ENCODE results near the gene ZNF682. TPM values are rescaled to one million over a fixed set of nuclear protein-coding genes. Genes with fewer than 3 reads are reported as not detected.
"Not testable (repeated sequence)": the region's sequence is repeated elsewhere in the genome, so short reads cannot be mapped to it uniquely, and the experiment has no call there.

The ZNF682 gene
- total RNA-seq, 1 donor from 2014 or later, result 4.5 TPM

- DNase-seq (ENCODE audit: low spot score), result no peak
- Mint-ChIP-seq H3K27ac (ENCODE audit: unreplicated experiment) (no peak overlapping the region), H3K4me1 (ENCODE audit: low read depth) (peaks cover 21% of the 10 kb centered on the region), H3K4me3 (ENCODE audit: unreplicated experiment) (no peak overlapping the region), H3K27me3 (ENCODE audit: low read depth) (no peaks in the 10 kb centered on the region), H3K9me3 (ENCODE audit: low read depth) (no peaks in the 10 kb centered on the region), H3K36me3 (ENCODE audit: low read depth) (peaks cover 9% of the 10 kb centered on the region)
- TF ChIP-seq CTCF (IDR thresholded peaks at IDR 0.05), result no peak
These were observed 3.4 kb downstream of the ZNF682 start for GRCh38 chr19:20035935-20036334.

- DNase-seq (ENCODE audit: low spot score), result no peak
- no peaks in the 10 kb centered on the region for H3K27me3 Mint-ChIP-seq (ENCODE audit: low read depth)
- H3K4me3 Mint-ChIP-seq (ENCODE audit: unreplicated experiment), result no peak overlapping the region
- no peaks in the 10 kb centered on the region for H3K4me1 Mint-ChIP-seq (ENCODE audit: low read depth)
- H3K9me3 Mint-ChIP-seq (ENCODE audit: low read depth), result peaks cover 3% of the 10 kb centered on the region
- peaks cover 21% of the 10 kb centered on the region for H3K36me3 Mint-ChIP-seq (ENCODE audit: low read depth)
- H3K27ac Mint-ChIP-seq (ENCODE audit: unreplicated experiment), result no peak overlapping the region
- TF ChIP-seq CTCF (IDR thresholded peaks at IDR 0.05), result no peak
These were observed 10.7 kb downstream of the ZNF682 start for GRCh38 chr19:20028611-20029010.

GRCh38 chr19:20005741-20006140, 33.6 kb downstream of the ZNF682 start:
- Mint-ChIP-seq H3K9me3 (ENCODE audit: low read depth) (peaks cover 58% of the 10 kb centered on the region), H3K36me3 (ENCODE audit: low read depth) (peaks cover 54% of the 10 kb centered on the region), H3K4me1 (ENCODE audit: low read depth) (no peaks in the 10 kb centered on the region), H3K27me3 (ENCODE audit: low read depth) (no peaks in the 10 kb centered on the region), H3K27ac (ENCODE audit: unreplicated experiment) (no peak overlapping the region), H3K4me3 (ENCODE audit: unreplicated experiment) (no peak overlapping the region)
- DNase-seq (ENCODE audit: low spot score), result no peak
- TF ChIP-seq CTCF (IDR thresholded peaks at IDR 0.05), result no peak

- no peaks in the 10 kb centered on the region for H3K4me1 Mint-ChIP-seq (ENCODE audit: low read depth)
- peaks cover 7% of the 10 kb centered on the region for H3K36me3 Mint-ChIP-seq (ENCODE audit: low read depth)
- no peak overlapping the region for H3K27ac Mint-ChIP-seq (ENCODE audit: unreplicated experiment)
- DNase-seq (ENCODE audit: low spot score), result no peak
- H3K4me3 Mint-ChIP-seq (ENCODE audit: unreplicated experiment), result no peak overlapping the region
- TF ChIP-seq CTCF (IDR thresholded peaks at IDR 0.05), result peak; percentile 52
- H3K27me3 Mint-ChIP-seq (ENCODE audit: low read depth), result no peaks in the 10 kb centered on the region
- H3K9me3 Mint-ChIP-seq (ENCODE audit: low read depth), result peaks cover 60% of the 10 kb centered on the region
These were observed 41.5 kb downstream of the ZNF682 start for GRCh38 chr19:19997656-19998268.

- DNase-seq (ENCODE audit: low spot score), result no peak
- Mint-ChIP-seq H3K4me1 (ENCODE audit: low read depth) (no peaks in the 10 kb centered on the region), H3K9me3 (ENCODE audit: low read depth) (peaks cover 68% of the 10 kb centered on the region), H3K36me3 (ENCODE audit: low read depth) (no peaks in the 10 kb centered on the region), H3K4me3 (ENCODE audit: unreplicated experiment) (no peak overlapping the region), H3K27me3 (ENCODE audit: low read depth) (no peaks in the 10 kb centered on the region), H3K27ac (ENCODE audit: unreplicated experiment) (no peak overlapping the region)
- TF ChIP-seq CTCF (IDR thresholded peaks at IDR 0.05), result no peak
These were observed 72.4 kb downstream of the ZNF682 start for GRCh38 chr19:19966862-19967261.

GRCh38 chr19:19966126-19966525, 73.2 kb downstream of the ZNF682 start:
- peaks cover 62% of the 10 kb centered on the region for H3K9me3 Mint-ChIP-seq (ENCODE audit: low read depth)
- H3K4me3 Mint-ChIP-seq (ENCODE audit: unreplicated experiment); DNase-seq (ENCODE audit: low spot score); H3K36me3 Mint-ChIP-seq (ENCODE audit: low read depth); H3K27ac Mint-ChIP-seq (ENCODE audit: unreplicated experiment); H3K27me3 Mint-ChIP-seq (ENCODE audit: low read depth); H3K4me1 Mint-ChIP-seq (ENCODE audit: low read depth): not testable (repeated sequence)
